GM20431 (cell line): ENCODE data around the gene CIP2A.

Source experiments
- in situ Hi-C: fragments of 300-500 bp; cut with MseI, MboI; formaldehyde crosslinking; loops from one replicate; pipeline ENCODE4 v1.15.0; 2020; ENCODE audit warnings: low sequenced_read_pairs; ENCODE audit not compliant: unreplicated experiment

Gene CIP2A

GRCh38 chr3:108565506-108565905 lies 23.7 kb downstream of the CIP2A start:
- in situ Hi-C loops, result no loop called here

DNA sequence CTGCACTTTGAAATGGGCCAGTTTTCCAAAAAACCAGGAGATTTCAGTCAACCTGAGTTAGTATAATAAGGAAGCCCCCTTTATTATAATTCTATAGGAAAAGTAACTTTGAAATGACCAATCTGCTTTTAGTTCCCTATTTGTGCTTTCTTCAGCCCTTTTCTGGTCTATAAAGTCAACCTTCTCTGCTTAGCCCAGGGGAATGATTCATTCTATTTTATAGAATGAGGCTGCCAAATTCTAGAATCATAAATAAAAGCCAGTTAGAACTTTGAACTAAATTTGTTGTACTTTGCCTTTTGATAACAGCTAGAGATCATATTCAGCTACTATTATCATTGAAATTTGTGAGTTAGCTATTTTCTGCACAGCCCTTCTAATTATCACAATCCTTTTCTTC lies 24.7 kb downstream of the CIP2A start:
- in situ Hi-C loops, result no loop called here

GRCh38 chr3:108562565-108562964 lies 26.7 kb downstream of the CIP2A start:
- in situ Hi-C loops, result no loop called here

DNA sequence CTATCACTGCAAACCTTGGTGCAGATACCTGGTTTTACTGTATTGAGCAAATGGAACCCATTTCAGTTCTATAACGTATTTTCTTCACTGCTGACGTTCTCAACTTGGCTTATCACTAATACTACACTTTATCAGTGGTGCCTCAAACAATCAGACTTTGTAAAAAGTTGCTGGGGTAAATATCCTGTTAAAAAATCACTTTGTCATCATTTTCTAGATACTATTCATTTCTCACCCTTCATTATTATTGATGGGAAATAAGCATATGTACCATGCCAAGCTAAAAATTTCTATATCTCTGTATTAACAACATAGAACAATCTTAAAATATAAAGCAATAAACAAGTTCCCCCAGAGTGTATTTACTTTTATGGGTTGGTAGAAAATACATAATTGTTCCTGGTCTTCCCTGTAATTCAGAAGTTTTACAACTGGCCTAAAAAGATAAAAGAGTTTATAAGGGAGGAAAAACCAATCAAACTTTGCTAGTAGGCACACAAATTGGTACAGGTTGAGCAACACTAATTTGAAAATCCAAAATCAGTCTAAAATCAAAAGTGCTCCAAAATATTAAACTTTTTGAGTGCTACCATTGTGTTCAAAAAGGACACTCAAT lies 33.2 kb downstream of the CIP2A start:
- in situ Hi-C loops, result loop anchor here (10.0 kb wide), 1 partner anchor 61 kb away; no protein-coding TSS in a partner anchor

DNA sequence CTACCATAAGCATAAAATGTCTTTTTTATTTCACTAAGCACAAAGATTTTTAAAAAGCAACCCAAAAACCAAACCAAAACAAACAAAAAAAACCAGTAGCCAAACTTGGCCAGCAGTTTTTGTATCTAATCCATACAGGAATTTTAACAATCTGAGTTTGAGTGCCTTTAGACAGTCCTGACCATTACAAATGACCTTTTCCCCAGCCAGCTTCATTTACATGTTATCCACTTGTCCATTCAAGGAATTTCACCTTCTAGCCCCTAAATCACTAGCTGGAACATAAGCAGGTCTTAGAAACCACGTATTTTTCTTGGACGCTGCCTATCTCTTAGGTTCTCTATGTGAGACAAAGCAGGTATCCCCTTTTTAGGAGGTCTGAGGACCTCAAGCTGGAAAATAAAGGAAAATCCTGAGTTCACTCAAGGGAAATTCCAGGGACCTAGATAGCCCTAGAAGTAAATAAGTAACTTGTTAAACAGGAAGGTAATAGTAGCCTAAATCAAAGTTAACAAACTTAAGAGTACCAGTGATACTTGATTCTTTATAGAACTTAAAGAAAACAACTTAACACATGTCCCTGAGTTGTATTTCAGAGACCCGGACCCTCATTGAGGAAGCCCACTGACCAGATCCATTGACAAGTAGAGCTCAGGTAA lies 34.2 kb downstream of the CIP2A start:
- in situ Hi-C loops, result loop anchor here (10.0 kb wide), 1 partner anchor 60 kb away; no protein-coding TSS in a partner anchor

DNA sequence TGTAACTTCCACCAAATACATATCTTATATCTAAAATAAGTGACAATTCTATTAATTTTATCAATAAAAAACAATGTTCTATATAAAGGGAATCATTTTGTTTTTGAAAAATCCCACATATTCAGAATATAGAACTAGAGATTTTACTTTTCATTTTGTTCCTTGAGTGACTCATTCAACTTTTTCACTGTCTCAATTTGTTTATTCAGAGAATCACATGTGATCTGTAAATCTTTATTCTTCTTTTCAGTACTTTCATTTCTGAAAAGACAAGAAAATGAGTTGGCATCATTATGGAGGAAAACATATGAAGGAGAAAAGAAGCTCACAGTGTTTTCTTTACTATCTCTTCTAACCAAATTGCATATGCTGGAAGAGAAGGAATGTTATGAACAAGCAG lies 35.0 kb downstream of the CIP2A start:
- in situ Hi-C loops, result loop anchor here (10.0 kb wide), 1 partner anchor 59 kb away; no protein-coding TSS in a partner anchor

DNA sequence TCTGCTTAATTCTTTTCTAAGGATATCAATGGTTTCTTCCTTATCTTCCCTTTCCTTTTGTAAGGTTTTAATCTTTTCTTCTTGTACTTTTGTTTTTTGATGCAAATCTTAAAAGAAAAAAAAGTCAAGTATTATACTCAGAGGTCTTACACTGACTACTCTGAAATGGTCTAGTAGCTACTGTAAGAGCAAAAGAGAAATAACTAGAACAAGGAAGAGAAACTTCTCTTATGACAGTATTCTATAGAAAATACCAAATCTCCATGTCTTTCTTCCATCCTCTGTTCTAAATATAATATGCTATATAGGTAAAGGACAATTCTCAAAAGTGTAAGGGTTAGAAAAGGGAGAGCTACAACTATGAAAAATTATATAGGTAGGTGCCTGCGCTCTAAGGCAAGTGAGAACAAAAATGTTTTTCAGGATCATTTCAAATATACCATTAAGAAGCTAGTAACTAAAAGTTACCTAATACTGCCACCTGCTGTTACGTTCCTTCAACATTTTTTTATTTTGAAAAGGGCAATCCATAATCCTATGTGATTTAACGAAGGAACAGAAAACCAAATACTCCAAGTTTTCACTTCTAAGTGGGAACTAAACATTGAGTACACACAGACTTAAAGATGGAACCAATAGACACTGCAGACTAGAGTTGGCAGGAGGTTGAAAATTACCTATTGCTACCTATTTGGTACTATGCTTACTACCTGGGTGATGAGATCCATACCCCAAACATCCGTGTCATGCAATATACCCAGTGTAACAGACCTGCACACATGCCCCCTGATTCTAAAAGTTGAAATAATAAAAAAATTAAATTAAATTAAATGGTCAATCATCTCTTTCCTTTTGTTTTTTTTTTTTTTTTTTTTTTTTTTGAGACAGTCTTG lies 36.7 kb downstream of the CIP2A start:
- in situ Hi-C loops, result loop anchor here (10.0 kb wide), 1 partner anchor 58 kb away; no protein-coding TSS in a partner anchor

DNA sequence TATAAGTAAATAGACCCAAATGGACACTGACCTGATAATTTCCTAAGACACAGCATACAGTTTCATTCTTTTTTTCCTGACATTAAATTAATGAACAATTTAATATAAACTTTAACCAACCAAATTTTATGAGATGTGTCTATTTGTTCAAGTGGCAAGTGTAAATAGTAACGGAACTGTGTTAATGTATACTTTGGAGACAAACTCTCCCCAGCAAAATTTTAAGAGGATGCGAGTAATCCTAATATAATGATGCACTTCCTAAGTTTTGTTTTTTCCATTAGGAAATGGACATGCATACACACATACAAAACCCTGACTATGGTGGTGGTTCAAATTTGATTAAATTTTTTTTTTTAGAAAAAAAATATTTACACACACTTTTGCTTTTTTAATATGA lies 40.4 kb downstream of the CIP2A start:
- in situ Hi-C loops, result no loop called here

- in situ Hi-C loops, result no loop called here
Measured at GRCh38 chr3:108548304-108548703, 40.9 kb downstream of the CIP2A start.

DNA sequence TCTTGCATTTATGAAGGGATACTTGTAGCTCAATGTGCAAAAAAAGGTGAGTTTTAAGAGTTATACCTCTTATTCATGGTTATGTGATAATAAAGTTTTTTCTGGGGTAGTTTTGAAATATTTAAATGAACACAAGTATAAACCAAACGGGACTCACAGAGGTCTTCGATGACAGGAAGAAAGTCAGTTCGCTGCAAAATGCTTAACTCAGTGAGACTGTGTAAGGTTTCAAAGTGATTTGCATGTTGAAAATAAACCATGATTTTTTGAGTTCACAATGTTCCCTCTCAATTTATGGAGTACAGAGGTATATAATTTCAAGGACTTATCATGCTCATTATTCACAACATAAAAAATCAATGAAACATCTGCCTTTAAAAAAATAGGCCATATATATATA lies 42.5 kb downstream of the CIP2A start:
- in situ Hi-C loops, result no loop called here

- in situ Hi-C loops, result no loop called here
Measured at GRCh38 chr3:108546247-108546646, 43.0 kb downstream of the CIP2A start.

- in situ Hi-C loops, result no loop called here
Measured at GRCh38 chr3:108538083-108538482, 51.2 kb downstream of the CIP2A start.

DNA sequence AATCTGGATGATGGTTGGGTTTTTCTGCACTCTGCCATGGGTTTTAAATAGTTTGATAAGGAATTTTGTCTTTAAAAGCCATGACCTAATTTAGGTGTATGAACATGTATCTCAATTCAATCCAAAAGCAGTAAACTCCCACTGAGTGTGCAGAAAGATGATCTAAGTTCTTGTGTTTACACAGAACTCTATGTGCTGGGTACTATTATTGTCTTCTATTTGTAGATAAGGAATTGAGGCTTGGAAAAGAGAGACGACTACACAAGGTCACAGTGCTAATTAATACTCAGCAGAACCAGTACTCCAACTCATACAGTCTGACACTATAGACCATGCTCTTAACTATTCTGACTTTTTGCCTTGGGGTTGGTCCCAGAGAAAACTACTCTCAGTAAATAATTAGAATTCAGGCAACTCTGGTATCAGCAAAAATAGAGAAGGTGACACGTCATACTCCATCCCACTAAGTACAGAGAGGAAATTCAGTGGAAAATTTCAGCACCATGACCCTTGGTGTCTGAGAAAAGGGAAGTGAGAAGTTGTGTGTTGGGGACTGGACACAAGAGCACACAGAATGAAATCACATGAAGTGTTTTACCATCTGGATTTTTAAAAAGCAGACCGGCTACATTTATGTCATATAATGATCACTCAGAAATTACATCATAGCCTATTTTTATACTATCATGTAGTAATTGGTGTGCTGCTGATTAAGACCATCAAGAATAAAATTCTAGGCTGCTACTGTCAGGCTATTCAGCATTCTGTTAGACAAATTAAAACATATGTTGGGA lies 60.6 kb downstream of the CIP2A start:
- in situ Hi-C loops, result no loop called here

GRCh38 chr3:108527817-108528216 lies 61.4 kb downstream of the CIP2A start:
- in situ Hi-C loops, result no loop called here

- in situ Hi-C loops, result no loop called here
Measured at GRCh38 chr3:108527109-108527508, 62.1 kb downstream of the CIP2A start.

DNA sequence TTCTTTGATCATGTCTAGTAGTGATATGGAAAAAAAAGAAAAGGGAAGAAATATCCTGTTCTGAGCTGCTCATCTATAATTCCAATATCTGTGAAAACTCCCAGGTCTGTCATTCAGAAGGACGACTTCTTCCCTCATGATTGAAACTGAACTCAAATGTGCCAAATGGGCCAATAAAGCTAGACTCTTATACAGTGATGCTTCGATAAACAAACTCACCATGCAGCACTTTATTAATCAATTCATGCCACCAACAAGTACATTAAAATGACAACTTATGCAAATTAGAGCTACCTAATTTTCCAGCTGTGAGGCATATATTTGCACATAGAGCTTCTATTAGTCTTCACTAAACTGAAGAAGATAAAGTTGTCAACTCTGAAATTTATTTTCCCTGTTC lies 63.3 kb downstream of the CIP2A start:
- in situ Hi-C loops, result no loop called here

DNA sequence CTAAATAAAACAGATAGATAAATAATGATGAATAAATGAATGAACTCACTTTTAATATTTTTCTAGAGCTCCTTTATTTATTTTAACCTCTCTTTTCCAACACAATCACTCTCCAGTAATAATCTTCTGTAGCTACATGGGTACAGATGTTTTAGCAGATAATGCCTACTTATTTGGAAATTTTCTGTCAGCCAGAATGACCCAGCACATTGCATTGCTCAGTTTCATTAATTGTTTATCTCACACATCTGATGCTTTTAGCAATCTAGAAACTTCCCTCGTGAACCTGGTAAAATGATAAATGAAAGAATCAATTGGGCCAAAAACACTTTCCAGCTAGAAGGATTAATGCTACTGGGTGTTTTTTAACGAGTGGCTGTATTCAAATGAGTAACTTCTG lies 64.0 kb downstream of the CIP2A start:
- in situ Hi-C loops, result no loop called here

- in situ Hi-C loops, result no loop called here
Measured at GRCh38 chr3:108524537-108524936, 64.7 kb downstream of the CIP2A start.

- in situ Hi-C loops, result no loop called here
Measured at GRCh38 chr3:108518895-108519294, 70.3 kb downstream of the CIP2A start.

- in situ Hi-C loops, result no loop called here
Measured at GRCh38 chr3:108516881-108517280, 72.4 kb downstream of the CIP2A start.
